Measurements from ENCODE around the gene AFG3L2.

Gene AFG3L2

GRCh38 chr18:12362473-12363174 is 14.4 kb downstream of the AFG3L2 start:
- H3K4me3 ChIP-seq, result no peak overlapping the region
- no peak for TF ChIP-seq EZH2 (IDR thresholded peaks at IDR 0.05)
- TF ChIP-seq POLR2AphosphoS5 (IDR thresholded peaks at IDR 0.05; ENCODE audit: borderline replicate concordance, low read depth, low read length), result no peak
- TF ChIP-seq FOXP2 (optimal IDR thresholded peaks at IDR 0.05; ENCODE audit: control extremely low read depth, extremely low read length, insufficient read depth), result no peak
- H3K36me3 ChIP-seq (ENCODE audit: insufficient read depth, low read length), result peaks cover 77% of the 10 kb centered on the region
- DNase-seq (ENCODE audit: low read depth, low spot score), result no peak
- H3K9me3 ChIP-seq (ENCODE audit: low read depth, low read length), result no peaks in the 10 kb centered on the region
- peak overlapping the region; percentile 5; the same call in 1 of the 2 replicates for H3K27ac ChIP-seq
- H3K9ac ChIP-seq (ENCODE audit: insufficient read length), result no peak overlapping the region

DNA sequence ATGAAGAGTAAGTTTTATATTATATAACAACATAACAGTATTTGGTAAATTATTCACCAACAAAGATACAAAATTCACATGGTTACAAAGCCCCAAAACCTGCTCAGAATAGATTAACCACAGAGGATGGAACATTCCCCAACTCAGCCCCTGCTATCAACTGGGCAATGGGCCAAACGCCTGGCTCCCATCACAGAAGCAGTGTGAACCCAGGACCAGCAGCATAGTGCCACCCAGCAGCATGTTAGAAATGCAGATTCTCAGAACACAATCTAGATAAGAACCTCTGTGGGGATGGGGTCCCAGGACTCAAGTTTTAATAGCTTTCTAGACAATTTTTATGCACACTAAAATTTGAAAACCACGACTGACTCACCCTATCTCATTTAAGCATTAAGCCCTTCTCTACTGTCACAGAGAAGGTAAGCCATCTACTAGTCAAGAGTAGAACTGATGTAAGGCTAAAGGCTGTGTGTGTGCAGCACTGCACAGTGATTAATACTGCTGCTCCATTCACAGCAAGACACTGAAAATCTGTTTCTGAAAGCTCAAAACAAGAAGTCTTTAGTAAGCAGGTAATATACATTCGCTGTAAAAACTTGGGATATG is 15.2 kb downstream of the AFG3L2 start:
- TF ChIP-seq FOXP2 (optimal IDR thresholded peaks at IDR 0.05; ENCODE audit: control extremely low read depth, extremely low read length, insufficient read depth), result no peak
- TF ChIP-seq EZH2 (IDR thresholded peaks at IDR 0.05), result no peak
- no peak for TF ChIP-seq POLR2AphosphoS5 (IDR thresholded peaks at IDR 0.05; ENCODE audit: borderline replicate concordance, low read depth, low read length)
- Histone ChIP-seq H3K36me3 (ENCODE audit: insufficient read depth, low read length) (peaks cover 77% of the 10 kb centered on the region), H3K4me3 (no peak overlapping the region), H3K27ac (peak overlapping the region; percentile 5), H3K9me3 (ENCODE audit: low read depth, low read length) (no peaks in the 10 kb centered on the region), H3K9ac (ENCODE audit: insufficient read length) (no peak overlapping the region)
- no peak for DNase-seq (ENCODE audit: low read depth, low spot score)

- H3K4me3 ChIP-seq, result no peak overlapping the region
- no peak overlapping the region for H3K9ac ChIP-seq (ENCODE audit: insufficient read length)
- no peaks in the 10 kb centered on the region for H3K9me3 ChIP-seq (ENCODE audit: low read depth, low read length)
- peaks cover 81% of the 10 kb centered on the region for H3K36me3 ChIP-seq (ENCODE audit: insufficient read depth, low read length)
- TF ChIP-seq POLR2AphosphoS5 (IDR thresholded peaks at IDR 0.05; ENCODE audit: borderline replicate concordance, low read depth, low read length), result no peak
- no peak for TF ChIP-seq EZH2 (IDR thresholded peaks at IDR 0.05)
- TF ChIP-seq FOXP2 (optimal IDR thresholded peaks at IDR 0.05; ENCODE audit: control extremely low read depth, extremely low read length, insufficient read depth), result no peak
- H3K27ac ChIP-seq, result no peak overlapping the region
- no peak for DNase-seq (ENCODE audit: low read depth, low spot score)
These were observed 17.5 kb downstream of the AFG3L2 start for GRCh38 chr18:12359515-12359927.

DNA sequence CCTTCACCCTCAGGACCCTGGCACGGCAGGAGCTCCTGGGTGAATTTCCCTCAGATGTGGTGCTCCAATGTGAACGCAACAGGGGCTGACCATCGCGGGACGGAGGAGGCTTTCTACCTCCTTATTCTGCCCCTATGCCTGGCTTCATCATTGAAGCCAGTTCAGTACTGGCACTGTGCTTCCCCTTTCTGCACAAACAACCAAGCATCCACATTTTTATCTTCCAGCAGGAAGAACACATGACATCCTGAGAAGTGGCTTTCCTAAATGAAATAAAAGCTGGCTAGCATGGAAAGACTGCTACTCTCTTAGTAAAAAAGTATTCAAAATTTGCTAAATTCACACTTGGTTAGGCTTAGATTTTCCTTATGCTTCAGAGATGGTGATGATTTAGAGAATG is 24.8 kb downstream of the AFG3L2 start:
- Histone ChIP-seq H3K27ac (no peak overlapping the region; the same call in 1 of the 2 replicates), H3K36me3 (ENCODE audit: insufficient read depth, low read length) (peaks cover 70% of the 10 kb centered on the region), H3K9me3 (ENCODE audit: low read depth, low read length) (no peaks in the 10 kb centered on the region)

GRCh38 chr18:12347895-12348294 is 29.1 kb downstream of the AFG3L2 start:
- no peak overlapping the region for H3K9ac ChIP-seq (ENCODE audit: insufficient read length)
- no peaks in the 10 kb centered on the region for H3K9me3 ChIP-seq (ENCODE audit: low read depth, low read length)
- no peak overlapping the region for H3K4me3 ChIP-seq
- TF ChIP-seq POLR2AphosphoS5 (IDR thresholded peaks at IDR 0.05; ENCODE audit: borderline replicate concordance, low read depth, low read length) (no peak), FOXP2 (optimal IDR thresholded peaks at IDR 0.05; ENCODE audit: control extremely low read depth, extremely low read length, insufficient read depth) (no peak), EZH2 (IDR thresholded peaks at IDR 0.05) (no peak)
- no peak overlapping the region for H3K27ac ChIP-seq
- DNase-seq (ENCODE audit: low read depth, low spot score), result no peak
- peaks cover 79% of the 10 kb centered on the region for H3K36me3 ChIP-seq (ENCODE audit: insufficient read depth, low read length)

More for the DNA sequence above, 24.8 kb downstream of the AFG3L2 start:
- no peak for TF ChIP-seq EZH2 (IDR thresholded peaks at IDR 0.05)
- TF ChIP-seq FOXP2 (optimal IDR thresholded peaks at IDR 0.05; ENCODE audit: control extremely low read depth, extremely low read length, insufficient read depth), result no peak
- no peak for TF ChIP-seq POLR2AphosphoS5 (IDR thresholded peaks at IDR 0.05; ENCODE audit: borderline replicate concordance, low read depth, low read length)
- no peak overlapping the region for H3K4me3 ChIP-seq
- no peak for DNase-seq (ENCODE audit: low read depth, low spot score)
- H3K9ac ChIP-seq (ENCODE audit: insufficient read length), result no peak overlapping the region

GRCh38 chr18:12346240-12346565 is 30.8 kb downstream of the AFG3L2 start:
- no peak for DNase-seq (ENCODE audit: low read depth, low spot score)
- Histone ChIP-seq H3K27ac (no peak overlapping the region), H3K4me3 (no peak overlapping the region), H3K9me3 (ENCODE audit: low read depth, low read length) (no peaks in the 10 kb centered on the region), H3K9ac (ENCODE audit: insufficient read length) (no peak overlapping the region), H3K36me3 (ENCODE audit: insufficient read depth, low read length) (peaks cover 84% of the 10 kb centered on the region)
- TF ChIP-seq EZH2 (IDR thresholded peaks at IDR 0.05) (no peak), FOXP2 (optimal IDR thresholded peaks at IDR 0.05; ENCODE audit: control extremely low read depth, extremely low read length, insufficient read depth) (no peak), POLR2AphosphoS5 (IDR thresholded peaks at IDR 0.05; ENCODE audit: borderline replicate concordance, low read depth, low read length) (no peak)

GRCh38 chr18:12345491-12346239 is 31.4 kb downstream of the AFG3L2 start:
- TF ChIP-seq FOXP2 (optimal IDR thresholded peaks at IDR 0.05; ENCODE audit: control extremely low read depth, extremely low read length, insufficient read depth) (no peak), EZH2 (IDR thresholded peaks at IDR 0.05) (no peak), POLR2AphosphoS5 (IDR thresholded peaks at IDR 0.05; ENCODE audit: borderline replicate concordance, low read depth, low read length) (no peak)
- Histone ChIP-seq H3K27ac (no peak overlapping the region), H3K4me3 (no peak overlapping the region), H3K9ac (ENCODE audit: insufficient read length) (no peak overlapping the region), H3K36me3 (ENCODE audit: insufficient read depth, low read length) (peaks cover 79% of the 10 kb centered on the region), H3K9me3 (ENCODE audit: low read depth, low read length) (no peaks in the 10 kb centered on the region)
- DNase-seq (ENCODE audit: low read depth, low spot score), result no peak

DNA sequence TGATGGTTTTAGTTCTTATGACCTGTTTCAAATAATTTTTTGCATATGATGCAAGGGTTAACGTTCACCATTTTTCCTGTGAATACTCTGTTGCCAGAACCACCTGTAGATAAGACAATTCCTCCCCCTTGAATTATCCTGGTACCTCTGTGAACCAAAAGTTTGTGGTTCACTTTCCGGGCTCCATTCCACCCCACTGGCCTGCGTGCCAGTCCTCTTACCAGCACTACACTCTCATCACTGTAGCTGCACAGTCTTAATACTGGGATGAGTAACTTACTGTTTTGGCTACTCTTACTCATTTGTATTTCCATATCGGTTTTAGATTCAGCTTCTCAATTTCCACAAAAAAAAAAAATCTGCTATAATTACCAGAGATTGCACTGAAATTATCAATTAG is 34.4 kb downstream of the AFG3L2 start:
- Histone ChIP-seq H3K9me3 (ENCODE audit: low read depth, low read length) (no peaks in the 10 kb centered on the region), H3K36me3 (ENCODE audit: insufficient read depth, low read length) (peaks cover 63% of the 10 kb centered on the region), H3K9ac (ENCODE audit: insufficient read length) (no peak overlapping the region), H3K4me3 (no peak overlapping the region), H3K27ac (no peak overlapping the region)
- no peak for DNase-seq (ENCODE audit: low read depth, low spot score)
- TF ChIP-seq FOXP2 (optimal IDR thresholded peaks at IDR 0.05; ENCODE audit: control extremely low read depth, extremely low read length, insufficient read depth) (no peak), EZH2 (IDR thresholded peaks at IDR 0.05) (no peak), POLR2AphosphoS5 (IDR thresholded peaks at IDR 0.05; ENCODE audit: borderline replicate concordance, low read depth, low read length) (no peak)

Measured in SK-N-MC (cell line).